ENCODE measurements around the gene TSPAN18. TPM values are rescaled to one million over a fixed set of nuclear protein-coding genes. Genes with fewer than 3 reads are reported as not detected.

TSPAN18 gene
- total and polyA plus RNA-seq, 2 of the 8 experiments (the other 6 are each of a cell fraction or from before 2014, with no cell fraction given): 5.2 to 10.2 TPM

DNA sequence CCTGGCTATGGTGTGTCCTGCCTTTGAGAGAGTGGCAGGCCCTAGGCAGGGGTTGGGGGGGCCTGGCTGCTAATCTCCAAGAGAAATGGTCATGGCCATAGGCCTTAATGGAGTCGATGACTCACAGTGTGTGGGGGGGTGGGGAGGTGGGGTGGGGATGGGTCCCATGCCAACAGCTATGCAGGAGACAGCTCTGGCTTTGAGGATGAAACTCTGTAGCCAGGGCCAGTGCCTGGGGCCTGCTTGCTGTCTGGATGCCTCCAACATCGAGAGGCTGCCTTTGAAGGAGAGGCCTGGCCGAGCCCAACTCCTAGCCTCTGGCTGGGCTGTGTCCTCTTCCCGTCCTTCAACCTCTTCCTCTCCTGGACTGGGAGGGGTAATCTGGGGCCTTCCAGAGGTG, 23.9 kb upstream of the TSPAN18 start:
- H3K9me3 ChIP-seq (ENCODE audit: insufficient read depth in 2 of 2, low read depth in 1 of 2, low read length in 1 of 2): peaks cover 6 to 7% of the 10 kb centered on the region in 2 experiments; a peak in 2 of 4 replicates
- 0 out of 2 replicates have a peak overlapping the region, but pooled peaks have one; percentile 61 for H2BK15ac ChIP-seq (ENCODE audit: low read length)
- H4K20me1 ChIP-seq (replicated peaks in 1 of 2; ENCODE audit: control insufficient read depth in 1 of 2, insufficient read depth in 2 of 2, low read length in 2 of 2): no peaks in the 10 kb centered on the region
- H3K4me1 ChIP-seq (replicated peaks in 1 of 4; ENCODE audit: control insufficient read depth in 3 of 4, insufficient read depth in 4 of 4, low read length in 3 of 4): no peaks in the 10 kb centered on the region; a peak in 2 of 7 replicates
- H3K27me3 ChIP-seq (replicated peaks in 1 of 4; ENCODE audit: control insufficient read depth in 3 of 4, extremely low read depth in 1 of 4, insufficient read depth in 3 of 4, low read length in 3 of 4): no peaks in the 10 kb centered on the region; a peak in 1 of 7 replicates
- H3K4me3 ChIP-seq (ENCODE audit: extremely low read depth in 1 of 4, insufficient read depth in 2 of 4, low read depth in 3 of 4, low read length in 4 of 4): no peak overlapping the region
- no peak overlapping the region for H3K56ac ChIP-seq (replicated peaks; ENCODE audit: insufficient read length, low read depth, low read length)
- H3K9ac ChIP-seq (replicated peaks in 1 of 4; ENCODE audit: extremely low read depth in 1 of 4, low read depth in 3 of 4, low read length in 3 of 4): no peak overlapping the region
- H2BK20ac ChIP-seq (ENCODE audit: low read length): no peak overlapping the region
- H3K79me2 ChIP-seq (ENCODE audit: control insufficient read depth in 1 of 2, insufficient read depth in 2 of 2, low read length in 2 of 2): no peaks in the 10 kb centered on the region
- H3K14ac ChIP-seq (ENCODE audit: insufficient read length): no peak overlapping the region
- no peak overlapping the region for H3K4ac ChIP-seq (replicated peaks; ENCODE audit: insufficient read length, low read depth, low read length)
- no peak overlapping the region for H2BK12ac ChIP-seq (ENCODE audit: low read depth, low read length)
- 89% methylated on average over 4 of the region's 4 CpGs; no CpG with 5 or more reads in 1 of the 2 experiments for WGBS, 2 experiments (ENCODE audit: extremely low coverage in 1 of 2, insufficient coverage in 1 of 2, insufficient read length in 1 of 2, insufficient replicate concordance in 2 of 2, low coverage in 1 of 2, low lambda C conversion rate in 2 of 2, missing lambda C conversion rate in 1 of 2)
- H3K79me1 ChIP-seq (ENCODE audit: low read depth, low read length): no peaks in the 10 kb centered on the region
- CTCF ChIA-PET (ENCODE audit: partially characterized antibody): interaction anchor here (1.1 to 1.6 kb wide), 3 partner anchors 12 to 389 kb away, joined by 3 to 6 read pairs (median 3); no protein-coding TSS in a partner anchor
- no peak overlapping the region for H4K5ac ChIP-seq (ENCODE audit: insufficient read length, low read depth, low read length)
- H3K36me3 ChIP-seq (ENCODE audit: control insufficient read depth in 2 of 4, insufficient read depth in 4 of 4, low read length in 3 of 4): no peaks in the 10 kb centered on the region
- H2BK5ac ChIP-seq (ENCODE audit: low read depth, low read length): no peak overlapping the region
- H2BK120ac ChIP-seq (replicated peaks; ENCODE audit: low read depth, low read length): no peak overlapping the region
- no peak overlapping the region for H4K91ac ChIP-seq (replicated peaks; ENCODE audit: insufficient read length, low read length)
- H4K8ac ChIP-seq (ENCODE audit: extremely low read depth, insufficient read depth, low read length): no peak overlapping the region
- DNase-seq (ENCODE audit: low read depth in 1 of 2, low spot score in 2 of 2) (no peak), FAIRE-seq (no peak)
- POLR2A ChIA-PET (ENCODE audit: partially characterized antibody): interaction anchor here (0.7 kb wide), 1 partner anchor 232 kb away, joined by 3 read pairs; no protein-coding TSS in a partner anchor
- no peak overlapping the region for H3K23ac ChIP-seq (ENCODE audit: insufficient read length)
- no peak overlapping the region for H2AFZ ChIP-seq (ENCODE audit: low read length)
- H3K18ac ChIP-seq (ENCODE audit: extremely low read depth, low read length): no peak overlapping the region
- no peak overlapping the region for H3K27ac ChIP-seq (ENCODE audit: low read depth, low read length)
- no peak overlapping the region for H3K4me2 ChIP-seq (ENCODE audit: insufficient read depth in 1 of 2, low read depth in 2 of 2, low read length in 2 of 2)
- no peak overlapping the region for H2AK5ac ChIP-seq (ENCODE audit: low read depth, low read length)
- H3K23me2 ChIP-seq (ENCODE audit: low read depth, low read length): no peaks in the 10 kb centered on the region
- no peak for TF ChIP-seq KDM1A (IDR thresholded peaks at IDR 0.05; ENCODE audit: borderline replicate concordance, low read length)
- no peak for TF ChIP-seq NRF1 (IDR thresholded peaks at IDR 0.05; ENCODE audit: low read depth, low read length)
- TF ChIP-seq, protein P1, sequence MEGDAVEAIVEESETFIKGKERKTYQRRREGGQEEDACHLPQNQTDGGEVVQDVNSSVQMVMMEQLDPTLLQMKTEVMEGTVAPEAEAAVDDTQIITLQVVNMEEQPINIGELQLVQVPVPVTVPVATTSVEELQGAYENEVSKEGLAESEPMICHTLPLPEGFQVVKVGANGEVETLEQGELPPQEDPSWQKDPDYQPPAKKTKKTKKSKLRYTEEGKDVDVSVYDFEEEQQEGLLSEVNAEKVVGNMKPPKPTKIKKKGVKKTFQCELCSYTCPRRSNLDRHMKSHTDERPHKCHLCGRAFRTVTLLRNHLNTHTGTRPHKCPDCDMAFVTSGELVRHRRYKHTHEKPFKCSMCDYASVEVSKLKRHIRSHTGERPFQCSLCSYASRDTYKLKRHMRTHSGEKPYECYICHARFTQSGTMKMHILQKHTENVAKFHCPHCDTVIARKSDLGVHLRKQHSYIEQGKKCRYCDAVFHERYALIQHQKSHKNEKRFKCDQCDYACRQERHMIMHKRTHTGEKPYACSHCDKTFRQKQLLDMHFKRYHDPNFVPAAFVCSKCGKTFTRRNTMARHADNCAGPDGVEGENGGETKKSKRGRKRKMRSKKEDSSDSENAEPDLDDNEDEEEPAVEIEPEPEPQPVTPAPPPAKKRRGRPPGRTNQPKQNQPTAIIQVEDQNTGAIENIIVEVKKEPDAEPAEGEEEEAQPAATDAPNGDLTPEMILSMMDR (IDR thresholded peaks at IDR 0.05; ENCODE audit: control extremely low read depth in 1 of 3, insufficient read depth in 1 of 3, low read depth in 1 of 3, low read length in 3 of 3): no peak
- TF ChIP-seq JUN (IDR thresholded peaks at IDR 0.05; ENCODE audit: low read depth, low read length): no peak
- no peak for TF ChIP-seq EZH2 (IDR thresholded peaks at IDR 0.05; ENCODE audit: low read depth, low read length, severe bottlenecking)
- no peak for TF ChIP-seq BRCA1 (IDR thresholded peaks at IDR 0.05; ENCODE audit: low read depth, low read length)
- no peak for TF ChIP-seq JUND (IDR thresholded peaks at IDR 0.05; ENCODE audit: low read length)
- no peak for TF ChIP-seq BACH1 (IDR thresholded peaks at IDR 0.05; ENCODE audit: low read length)
- no peak for TF ChIP-seq PHF8 (conservative IDR thresholded peaks at IDR 0.05; ENCODE audit: low read depth, low read length)
- TF ChIP-seq SIN3A (conservative IDR thresholded peaks at IDR 0.05 in 1 of 2, IDR thresholded peaks at IDR 0.05 in 1 of 2; ENCODE audit: low read depth in 1 of 2, low read length in 2 of 2): no peak
- TF ChIP-seq MAFK (IDR thresholded peaks at IDR 0.05; ENCODE audit: low read depth, low read length): no peak
